Measurements from ENCODE around the gene AATF. TPM values are rescaled to one million over a fixed set of nuclear protein-coding genes. Genes with fewer than 3 reads are reported as not detected.

The AATF gene
- total and polyA plus RNA-seq, 9 of the 15 experiments (the other 6 are each of a cell fraction or from before 2014, with no cell fraction given): 34.5 to 133 (median 90.1) TPM

- no TSS peak for BruUV-seq (replicated peaks)
- Histone ChIP-seq H3K79me2 (ENCODE audit: control insufficient read depth, insufficient read depth, low read length) (no peaks in the 10 kb centered on the region), H3K27ac (ENCODE audit: extremely low read depth, low read depth, low read length) (no peak overlapping the region), H3K4me1 (replicated peaks in 1 of 2; ENCODE audit: control insufficient read depth in 2 of 2, insufficient read depth in 2 of 2, low read length in 2 of 2) (no peaks in the 10 kb centered on the region), H3K9me1 (ENCODE audit: control insufficient read depth, insufficient read depth, low read length) (no peaks in the 10 kb centered on the region), H2AFZ (ENCODE audit: low read depth, low read length) (no peak overlapping the region), H3K27me3 (ENCODE audit: control insufficient read depth in 2 of 2, insufficient read depth in 2 of 2, low read length in 2 of 2) (no peaks in the 10 kb centered on the region), H3K4me3 (no peak overlapping the region), H3K4me2 (ENCODE audit: insufficient read depth, low read length) (no peak overlapping the region), H3K9ac (ENCODE audit: insufficient read depth in 1 of 2, low read depth in 2 of 2, low read length in 2 of 2) (no peak overlapping the region), H4K20me1 (replicated peaks; ENCODE audit: control insufficient read depth, insufficient read depth, low read length) (no peaks in the 10 kb centered on the region), H3K9me3 (replicated peaks; ENCODE audit: control insufficient read depth, insufficient read depth, low read depth, low read length) (no peaks in the 10 kb centered on the region), H3K36me3 (ENCODE audit: control insufficient read depth, insufficient read depth, low read length) (peaks cover 63% of the 10 kb centered on the region)
- no peak for FAIRE-seq
- no peak for DNase-seq (ENCODE audit: extremely low read depth in 1 of 4, low spot score in 3 of 4)
- 90% methylated on average over 8 of the region's 8 CpGs for WGBS (ENCODE audit: insufficient coverage, low coverage, missing lambda C conversion rate)
- in situ Hi-C loops (cut with MboI) (no loop called here), intact Hi-C loops (cut with micrococcal nuclease) (no loop called here)
- no peak for TF ChIP-seq ZNF764 (CRISPR knock-in tag; IDR thresholded peaks at IDR 0.05; ENCODE audit: low read depth)
- no peak for TF ChIP-seq ZNF507 (tag; conservative IDR thresholded peaks at IDR 0.05)
- TF ChIP-seq SREBF2 (CRISPR knock-in tag; IDR thresholded peaks at IDR 0.05): no peak
- no peak for TF ChIP-seq ZNF24 (IDR thresholded peaks at IDR 0.05)
- TF ChIP-seq PYGO2 (tag; IDR thresholded peaks at IDR 0.05): no peak
- no peak for TF ChIP-seq C11orf30 (IDR thresholded peaks at IDR 0.05; ENCODE audit: low read depth)
- TF ChIP-seq ATF4 (CRISPR knock-in tag; IDR thresholded peaks at IDR 0.05): no peak
- TF ChIP-seq TARDBP (IDR thresholded peaks at IDR 0.05): no peak
- TF ChIP-seq ZBTB26 (CRISPR knock-in tag; IDR thresholded peaks at IDR 0.05): no peak
- TF ChIP-seq COPS2 (conservative IDR thresholded peaks at IDR 0.05): no peak
- no peak for TF ChIP-seq ZKSCAN3 (CRISPR knock-in tag; IDR thresholded peaks at IDR 0.05)
- no peak for TF ChIP-seq BRD4 (IDR thresholded peaks at IDR 0.05)
- TF ChIP-seq ZNF384 (IDR thresholded peaks at IDR 0.05; ENCODE audit: low read depth, low read length): no peak
- TF ChIP-seq BRCA1 (IDR thresholded peaks at IDR 0.05): no peak
- TF ChIP-seq BRCA1 (CRISPR knock-in tag; IDR thresholded peaks at IDR 0.05): no peak
- ATAC-seq: no peak
- CTCF ChIA-PET (ENCODE audit: low intra/inter-chr PET ratio): no interaction called here
- POLR2A ChIA-PET: no interaction called here
Observed at GRCh38 chr17:37025238-37025637, 76.5 kb downstream of the AATF start.
